Lung (tissue), 12 donors: ENCODE data around the gene ZSWIM5. TPM values are rescaled to one million over a fixed set of nuclear protein-coding genes. Genes with fewer than 3 reads are reported as not detected.

ENCODE experiments used
- ATAC-seq: fragments of 200-7000 bp; cut with Tn5 transposase; one replicate; pipeline ENCODE4 v1.9.1; 2020; ENCODE audit warnings: moderate number of reproducible peaks; ENCODE audit not compliant: insufficient read depth, low FRiP score
- DNase-seq, 3 donors: peaks; one replicate each; pipeline ENCODE4 v3.0.0-alpha.2; 2013 to 2017
- H3K27ac ChIP-seq, 2 donors: one replicate each; pipeline ENCODE4 v1.5.1; 2013; ENCODE audit warnings: mild to moderate bottlenecking in 2 of 2, moderate library complexity in 2 of 2, control low read depth in 1 of 2, inconsistent platforms in 1 of 2, low read depth in 1 of 2, low read length in 1 of 2
- H3K27me3 ChIP-seq, 3 donors: one replicate each; pipeline ENCODE4 v1.5.1; 2013; ENCODE audit warnings: low read length in 2 of 3; ENCODE audit not compliant: control insufficient read depth in 3 of 3, insufficient read depth in 3 of 3
- H3K36me3 ChIP-seq, 4 donors: one replicate each; pipeline ENCODE4 v1.5.1; 2013; ENCODE audit warnings: low read length in 4 of 4, mild to moderate bottlenecking in 1 of 4, moderate library complexity in 1 of 4; ENCODE audit not compliant: control insufficient read depth in 4 of 4, insufficient read depth in 4 of 4
- H3K4me1 ChIP-seq, 5 donors: one replicate each; pipeline ENCODE4 v1.5.1; 2013; ENCODE audit warnings: low read length in 5 of 5, mild to moderate bottlenecking in 2 of 5, moderate library complexity in 1 of 5; ENCODE audit not compliant: control insufficient read depth in 5 of 5, insufficient read depth in 5 of 5
- H3K4me3 ChIP-seq: one replicate; pipeline ENCODE4 v1.5.1; 2013; ENCODE audit warnings: mild to moderate bottlenecking, control low read depth, moderate library complexity
- H3K9ac ChIP-seq, 2 donors: one replicate each; pipeline ENCODE4 v1.5.1; 2013; ENCODE audit warnings: low read length in 2 of 2, control low read depth in 1 of 2; ENCODE audit not compliant: insufficient read depth in 1 of 2
- H3K9me3 ChIP-seq, 4 donors: one replicate each; pipeline ENCODE4 v1.5.1; 2013; ENCODE audit warnings: low read length in 3 of 4, mild to moderate bottlenecking in 1 of 4, moderate library complexity in 1 of 4; ENCODE audit not compliant: control insufficient read depth in 4 of 4, insufficient read depth in 3 of 4
- WGBS, 2 donors: extraction: QIAGEN DNeasy Blood & Tissue Kit; methylation state at CpG; one replicate each; pipeline ENCODE4 v1.1.7; 2013; 5-methylcytosine and 5-hydroxymethylcytosine counted together
- polyA plus RNA-seq, 2 donors: library from polyadenylated mRNA; stranded (reverse); fragments of 200-250 nt; gene quantifications; one replicate each; pipeline ENCODE4 v1.2.1, GENCODE V29; 2013
- total RNA-seq, 2 donors: library from RNA; depleted of rRNA in 1 of 2; stranded (reverse); fragments of >200 nt in 1 of 2; gene quantifications; one replicate each; pipeline ENCODE4 v1.2.1, GENCODE V29; 2014 to 2021
- TF ChIP-seq, protein P1 (sequence below): IDR thresholded peaks from 2 replicates; pipeline ENCODE4 v1.5.1; 2012; ENCODE audit warnings: mild to moderate bottlenecking; ENCODE audit errors: control extremely low read depth, extremely low read depth
- donor health status: control.
- donor health status: control.
- donor health status: Bipolar disorder and iron deficiency.
- donor health status: healthy.
- donor health status: DM: yes; HTN: yes; CAD: no.

Gene ZSWIM5
- total and polyA plus RNA-seq, 4 donors, result 0.96 to 3.8 (median 2.1) TPM

DNA sequence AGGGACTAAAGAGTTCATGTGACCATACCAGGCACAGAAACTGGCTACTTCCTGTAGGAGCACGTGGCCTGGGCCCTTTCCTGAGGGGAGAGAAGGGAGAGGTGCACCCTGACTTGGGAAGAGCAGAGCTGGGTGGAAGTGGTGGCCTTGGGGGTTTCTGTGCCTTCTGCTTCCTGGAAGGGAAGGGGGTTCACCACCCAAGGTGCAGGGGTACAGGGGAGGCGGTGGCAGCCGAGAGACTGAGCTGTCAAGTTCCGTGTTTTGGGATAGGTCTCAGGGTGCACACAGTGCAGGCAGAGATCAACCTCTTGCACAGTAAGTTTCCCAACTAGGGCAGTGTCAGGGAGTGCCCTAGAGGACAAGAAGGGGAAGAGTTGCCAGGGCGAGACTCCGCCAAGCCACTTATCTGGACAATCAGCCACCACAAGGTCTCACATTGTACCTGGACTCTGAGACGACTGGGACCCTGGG is 205.4 kb downstream of the ZSWIM5 start:
- Histone ChIP-seq H3K9me3 (no peaks in the 10 kb centered on the region), H3K4me1 (peaks cover 0 to 2% (median 0%) of the 10 kb centered on the region in 5 donors), H3K9ac (no peak overlapping the region), H3K27ac (peak overlapping the region in 1 of 2 donors; percentile 6), H3K4me3 (no peak overlapping the region), H3K27me3 (no peaks in the 10 kb centered on the region), H3K36me3 (peaks cover 7 to 44% (median 25%) of the 10 kb centered on the region in 4 donors)
- WGBS, 2 donors, result 41 to 64% methylated on average over 7 of the region's 7 CpGs
- ATAC-seq, result peak; percentile 50
- DNase-seq, result no peak
- TF ChIP-seq, protein P1, sequence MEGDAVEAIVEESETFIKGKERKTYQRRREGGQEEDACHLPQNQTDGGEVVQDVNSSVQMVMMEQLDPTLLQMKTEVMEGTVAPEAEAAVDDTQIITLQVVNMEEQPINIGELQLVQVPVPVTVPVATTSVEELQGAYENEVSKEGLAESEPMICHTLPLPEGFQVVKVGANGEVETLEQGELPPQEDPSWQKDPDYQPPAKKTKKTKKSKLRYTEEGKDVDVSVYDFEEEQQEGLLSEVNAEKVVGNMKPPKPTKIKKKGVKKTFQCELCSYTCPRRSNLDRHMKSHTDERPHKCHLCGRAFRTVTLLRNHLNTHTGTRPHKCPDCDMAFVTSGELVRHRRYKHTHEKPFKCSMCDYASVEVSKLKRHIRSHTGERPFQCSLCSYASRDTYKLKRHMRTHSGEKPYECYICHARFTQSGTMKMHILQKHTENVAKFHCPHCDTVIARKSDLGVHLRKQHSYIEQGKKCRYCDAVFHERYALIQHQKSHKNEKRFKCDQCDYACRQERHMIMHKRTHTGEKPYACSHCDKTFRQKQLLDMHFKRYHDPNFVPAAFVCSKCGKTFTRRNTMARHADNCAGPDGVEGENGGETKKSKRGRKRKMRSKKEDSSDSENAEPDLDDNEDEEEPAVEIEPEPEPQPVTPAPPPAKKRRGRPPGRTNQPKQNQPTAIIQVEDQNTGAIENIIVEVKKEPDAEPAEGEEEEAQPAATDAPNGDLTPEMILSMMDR, result no peak

GRCh38 chr1:44999232-44999631 is 207.2 kb downstream of the ZSWIM5 start:
- TF ChIP-seq, protein P1, result no peak
- Histone ChIP-seq H3K27ac (no peak overlapping the region), H3K9ac (no peak overlapping the region), H3K27me3 (no peaks in the 10 kb centered on the region), H3K36me3 (peaks cover 0 to 26% (median 16%) of the 10 kb centered on the region in 4 donors), H3K9me3 (no peaks in the 10 kb centered on the region), H3K4me1 (peaks cover 0 to 2% (median 0%) of the 10 kb centered on the region in 5 donors), H3K4me3 (no peak overlapping the region)
- ATAC-seq (no peak), DNase-seq (no peak)
- 85 to 86% methylated on average over 3 of the region's 3 CpGs for WGBS, 2 donors

DNA sequence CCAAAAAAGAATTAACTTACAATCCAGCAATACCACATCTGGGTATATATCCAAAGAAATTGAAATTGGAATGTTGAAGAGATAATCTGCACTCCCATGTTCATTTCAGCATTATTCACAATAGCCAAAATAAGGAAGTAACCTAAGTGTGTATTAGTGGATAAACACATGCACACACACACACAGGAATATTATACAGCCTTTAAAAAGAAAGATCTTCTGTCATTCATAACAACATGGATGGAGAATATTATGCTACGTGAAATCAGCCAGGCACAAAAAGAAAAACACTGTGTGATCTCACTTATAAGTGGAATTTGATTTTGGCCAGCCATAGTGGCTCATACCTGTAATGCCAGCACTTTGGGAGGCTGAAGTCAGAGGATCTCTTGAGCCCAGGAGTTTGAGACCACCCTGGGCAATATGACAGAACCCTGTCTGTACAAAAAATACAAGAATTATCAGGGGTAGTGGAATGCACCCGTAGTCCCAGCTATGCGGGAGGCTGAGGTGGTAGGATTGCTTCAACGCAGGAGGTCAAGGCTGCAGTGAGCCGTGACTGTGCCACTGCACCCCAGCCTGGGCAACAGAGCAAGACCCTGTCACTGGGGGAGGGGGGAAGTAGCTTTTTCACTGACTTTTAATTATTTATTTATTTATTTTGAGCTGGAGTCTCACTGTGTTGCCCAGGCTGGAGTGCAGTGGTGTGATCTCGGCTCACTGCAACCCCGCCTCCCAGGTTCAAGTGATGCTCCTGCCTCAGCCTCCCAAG is 210.8 kb downstream of the ZSWIM5 start:
- ATAC-seq, result no peak
- H3K9ac ChIP-seq, result no peak overlapping the region
- no peak overlapping the region for H3K4me3 ChIP-seq
- H3K4me1 ChIP-seq, result no peaks in the 10 kb centered on the region
- TF ChIP-seq, protein P1, result no peak
- WGBS, 2 donors, result 94% methylated on average over 7 of the region's 7 CpGs
- no peaks in the 10 kb centered on the region for H3K27me3 ChIP-seq
- no peak for DNase-seq
- H3K9me3 ChIP-seq, result no peaks in the 10 kb centered on the region
- H3K27ac ChIP-seq, result no peak overlapping the region
- H3K36me3 ChIP-seq, result no peaks in the 10 kb centered on the region
